MM.1S (cell line): Measurements from ENCODE around the gene COBLL1.

Experiments
- DNase-seq: peaks from one replicate; pipeline ENCODE4 v3.0.0-alpha.2; 2015
- H2AFZ ChIP-seq: fragments of 300-600 bp; sonication (generic); 2 replicates; pipeline ENCODE4 v1.6.0; 2016; ENCODE audit warnings: antibody characterized with exemption, low read length
- H3F3A ChIP-seq: fragments of 300-600 bp; sonication (generic); 2 replicates; pipeline ENCODE4 v1.6.1; 2016; ENCODE audit warnings: mild to moderate bottlenecking, antibody characterized with exemption, low read length, moderate library complexity, mixed read lengths; ENCODE audit not compliant: insufficient read depth
- H3K27ac ChIP-seq: fragments of 300-600 bp; sonication (generic); 2 replicates; pipeline ENCODE4 v1.5.1; 2016; ENCODE audit warnings: mild to moderate bottlenecking, low read length
- H3K27me3 ChIP-seq: fragments of 300-600 bp; sonication (generic); replicated peaks from 2 replicates; pipeline ENCODE4 v1.6.0; 2016; ENCODE audit warnings: low read length; ENCODE audit not compliant: insufficient read depth
- H3K36me3 ChIP-seq: fragments of 300-600 bp; sonication (generic); replicated peaks from 2 replicates; pipeline ENCODE4 v1.6.1; 2016; ENCODE audit warnings: mild to moderate bottlenecking, low read length, mixed read lengths; ENCODE audit not compliant: insufficient read depth
- H3K4me1 ChIP-seq: fragments of 300-600 bp; sonication (generic); 2 replicates; pipeline ENCODE4 v1.6.1; 2016; ENCODE audit warnings: low read length, mixed read lengths
- H3K4me2 ChIP-seq: fragments of 300-600 bp; sonication (generic); 2 replicates; pipeline ENCODE4 v1.6.0; 2016; ENCODE audit warnings: low read depth, low read length
- H3K4me3 ChIP-seq: fragments of 300-600 bp; sonication (generic); 2 replicates; pipeline ENCODE4 v1.5.1; 2016; ENCODE audit warnings: low read length, mixed read lengths
- H3K79me2 ChIP-seq: fragments of 300-600 bp; sonication (generic); 2 replicates; pipeline ENCODE4 v1.6.1; 2016; ENCODE audit warnings: mixed run types, low read length, mixed read lengths
- H3K9ac ChIP-seq: fragments of 300-600 bp; sonication (generic); 2 replicates; pipeline ENCODE4 v1.6.1; 2016; ENCODE audit warnings: low read length, mixed read lengths
- H3K9me2 ChIP-seq: fragments of 300-600 bp; sonication (generic); replicated peaks from 2 replicates; pipeline ENCODE4 v1.6.1; 2016; ENCODE audit warnings: mild to moderate bottlenecking, low read length, mixed read lengths; ENCODE audit not compliant: insufficient read depth
- H3K9me3 ChIP-seq: fragments of 300-600 bp; sonication (generic); replicated peaks from 2 replicates; pipeline ENCODE4 v1.6.1; 2016; ENCODE audit warnings: mild to moderate bottlenecking, low read length, mixed read lengths; ENCODE audit not compliant: insufficient read depth
- H4K20me1 ChIP-seq: fragments of 300-600 bp; sonication (generic); 2 replicates; pipeline ENCODE4 v1.6.1; 2016; ENCODE audit warnings: mild to moderate bottlenecking, low read length, moderate library complexity, mixed read lengths; ENCODE audit not compliant: insufficient read depth
- CTCF ChIP-seq: fragments of 300-600 bp; sonication (generic); IDR thresholded peaks from 2 replicates; pipeline ENCODE4 v1.5.1; 2016; ENCODE audit warnings: antibody characterized with exemption, low read length, mixed read lengths
- EZH2 ChIP-seq: fragments of 300-600 bp; sonication (generic); optimal IDR thresholded peaks from 2 replicates; pipeline ENCODE3; 2017; ENCODE audit warnings: low read depth, mild to moderate bottlenecking, antibody characterized with exemption, low read length, mixed read lengths
- EZH2phosphoT487 ChIP-seq: fragments of 300-600 bp; sonication (generic); IDR thresholded peaks from 2 replicates; pipeline ENCODE4 v1.6.1; 2018; ENCODE audit warnings: antibody characterized with exemption, low read length

COBLL1 gene

GRCh38 chr2:164796999-164797398, 44.6 kb downstream of the COBLL1 start:
- TF ChIP-seq EZH2phosphoT487: no peak
- no peak for TF ChIP-seq CTCF
- TF ChIP-seq EZH2: no peak
- Histone ChIP-seq H3K9me2 (no peaks in the 10 kb centered on the region), H3K27me3 (no peaks in the 10 kb centered on the region), H3K4me2 (no peak overlapping the region), H3F3A (no peaks in the 10 kb centered on the region), H3K4me1 (no peaks in the 10 kb centered on the region), H3K9me3 (no peaks in the 10 kb centered on the region), H3K36me3 (no peaks in the 10 kb centered on the region), H3K79me2 (peaks cover 11% of the 10 kb centered on the region; the same call in 1 of the 2 replicates), H3K9ac (no peak overlapping the region), H3K4me3 (no peak overlapping the region), H4K20me1 (no peaks in the 10 kb centered on the region), H3K27ac (no peak overlapping the region), H2AFZ (no peak overlapping the region)
- no peak for DNase-seq

GRCh38 chr2:164794432-164795231, 47.0 kb downstream of the COBLL1 start:
- TF ChIP-seq EZH2phosphoT487: no peak
- no peak for TF ChIP-seq CTCF
- TF ChIP-seq EZH2: no peak
- Histone ChIP-seq H3F3A (no peaks in the 10 kb centered on the region), H3K4me1 (no peaks in the 10 kb centered on the region), H3K9me2 (no peaks in the 10 kb centered on the region), H4K20me1 (no peaks in the 10 kb centered on the region), H3K79me2 (peaks cover 11% of the 10 kb centered on the region; the same call in 1 of the 2 replicates), H3K4me3 (no peak overlapping the region), H3K27me3 (no peaks in the 10 kb centered on the region), H3K36me3 (no peaks in the 10 kb centered on the region), H3K9ac (no peak overlapping the region), H2AFZ (no peak overlapping the region), H3K27ac (no peak overlapping the region), H3K9me3 (no peaks in the 10 kb centered on the region), H3K4me2 (no peak overlapping the region)
- DNase-seq: no peak

- H3K27ac ChIP-seq: no peak overlapping the region
- TF ChIP-seq CTCF (no peak), EZH2phosphoT487 (no peak), EZH2 (no peak)
- peaks cover 11% of the 10 kb centered on the region; the same call in 1 of the 2 replicates for H3K79me2 ChIP-seq
- H3K9me3 ChIP-seq: no peaks in the 10 kb centered on the region
- H3K27me3 ChIP-seq: no peaks in the 10 kb centered on the region
- no peaks in the 10 kb centered on the region for H3K9me2 ChIP-seq
- no peak overlapping the region for H3K4me2 ChIP-seq
- no peak overlapping the region for H3K9ac ChIP-seq
- no peak for DNase-seq
- no peak overlapping the region for H3K4me3 ChIP-seq
- no peaks in the 10 kb centered on the region for H3F3A ChIP-seq
- no peak overlapping the region for H2AFZ ChIP-seq
- H3K4me1 ChIP-seq: no peaks in the 10 kb centered on the region
- no peaks in the 10 kb centered on the region for H3K36me3 ChIP-seq
- no peaks in the 10 kb centered on the region for H4K20me1 ChIP-seq
These were observed 47.6 kb downstream of the COBLL1 start for GRCh38 chr2:164794016-164794415.
